Transverse colon (tissue), 3 donors: ENCODE data around the gene BRSK2.

Experiments used
- POLR2A ChIP-seq: fragments of 450-650 bp; IDR thresholded peaks from one replicate; pipeline ENCODE4 v1.6.1; 2016; ENCODE audit warnings: antibody characterized with exemption, mild to moderate bottlenecking, moderate library complexity
- TF ChIP-seq, protein P1 (sequence below), 5 experiments: fragments of 200-600 bp in 3 of 5; fragments of 450-650 bp in 2 of 5; sonication (generic) in 3 of 5; IDR thresholded peaks; 1 replicate in 2 of 5; 2 replicates in 3 of 5; pipeline ENCODE4 v1.5.1; 2016 to 2017; ENCODE audit warnings: antibody characterized with exemption in 5 of 5, inconsistent platforms in 3 of 5, mild to moderate bottlenecking in 2 of 5, moderate library complexity in 1 of 5

- TF ChIP-seq POLR2A: no peak
- TF ChIP-seq, protein P1, sequence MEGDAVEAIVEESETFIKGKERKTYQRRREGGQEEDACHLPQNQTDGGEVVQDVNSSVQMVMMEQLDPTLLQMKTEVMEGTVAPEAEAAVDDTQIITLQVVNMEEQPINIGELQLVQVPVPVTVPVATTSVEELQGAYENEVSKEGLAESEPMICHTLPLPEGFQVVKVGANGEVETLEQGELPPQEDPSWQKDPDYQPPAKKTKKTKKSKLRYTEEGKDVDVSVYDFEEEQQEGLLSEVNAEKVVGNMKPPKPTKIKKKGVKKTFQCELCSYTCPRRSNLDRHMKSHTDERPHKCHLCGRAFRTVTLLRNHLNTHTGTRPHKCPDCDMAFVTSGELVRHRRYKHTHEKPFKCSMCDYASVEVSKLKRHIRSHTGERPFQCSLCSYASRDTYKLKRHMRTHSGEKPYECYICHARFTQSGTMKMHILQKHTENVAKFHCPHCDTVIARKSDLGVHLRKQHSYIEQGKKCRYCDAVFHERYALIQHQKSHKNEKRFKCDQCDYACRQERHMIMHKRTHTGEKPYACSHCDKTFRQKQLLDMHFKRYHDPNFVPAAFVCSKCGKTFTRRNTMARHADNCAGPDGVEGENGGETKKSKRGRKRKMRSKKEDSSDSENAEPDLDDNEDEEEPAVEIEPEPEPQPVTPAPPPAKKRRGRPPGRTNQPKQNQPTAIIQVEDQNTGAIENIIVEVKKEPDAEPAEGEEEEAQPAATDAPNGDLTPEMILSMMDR (IDR thresholded peaks at IDR 0.05): no peak
Observed at GRCh38 chr11:1433568-1433967, 43.8 kb downstream of the BRSK2 start.
